ENCODE results near the gene STARD3. TPM values are rescaled to one million over a fixed set of nuclear protein-coding genes. Genes with fewer than 3 reads are reported as not detected.

STARD3 gene
- total and polyA plus RNA-seq, 2 donors from 2014 or later: 32.1 to 47.6 TPM

DNA sequence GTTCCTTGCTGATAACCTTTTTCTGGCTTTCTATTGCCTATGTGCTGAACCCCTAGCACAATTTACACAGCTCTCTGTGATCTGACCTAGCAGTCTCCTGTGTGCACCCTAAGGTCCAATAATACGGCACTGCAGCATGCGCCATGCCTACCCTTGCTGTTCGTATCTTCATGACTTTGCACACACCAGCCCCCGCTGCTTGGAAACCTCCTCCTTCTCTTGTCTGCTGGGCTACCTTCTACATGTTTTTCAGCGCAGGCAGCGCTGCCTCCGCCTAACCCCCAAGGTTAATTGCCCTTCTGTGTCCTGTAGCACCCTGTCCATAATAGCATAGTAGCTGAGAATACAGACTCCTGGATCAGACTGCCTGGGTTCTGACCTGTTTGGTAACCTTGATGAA, 1.4 kb downstream of the STARD3 start:
- FAIRE-seq (no peak), DNase-seq (no peak)
- H3K27me3 ChIP-seq (ENCODE audit: control insufficient read depth, insufficient read depth, low read length): no peaks in the 10 kb centered on the region
- H3K9me3 ChIP-seq (ENCODE audit: control insufficient read depth in 2 of 3, insufficient read depth in 1 of 3, low read length in 3 of 3): no peaks in the 10 kb centered on the region
- intact Hi-C loops (cut with DNase I): no loop called here
- no peak overlapping the region for H3K27ac ChIP-seq (ENCODE audit: low read depth in 2 of 2, low read length in 2 of 2)
- peak overlapping the region in 2 of 3 donors; percentile 91 to 99 for H3K4me3 ChIP-seq (ENCODE audit: low read length in 3 of 3)
- peak overlapping the region in 1 of 3 donors; percentile 99 for H3K9ac ChIP-seq (ENCODE audit: low read length in 3 of 3)
- TF ChIP-seq, protein P1, sequence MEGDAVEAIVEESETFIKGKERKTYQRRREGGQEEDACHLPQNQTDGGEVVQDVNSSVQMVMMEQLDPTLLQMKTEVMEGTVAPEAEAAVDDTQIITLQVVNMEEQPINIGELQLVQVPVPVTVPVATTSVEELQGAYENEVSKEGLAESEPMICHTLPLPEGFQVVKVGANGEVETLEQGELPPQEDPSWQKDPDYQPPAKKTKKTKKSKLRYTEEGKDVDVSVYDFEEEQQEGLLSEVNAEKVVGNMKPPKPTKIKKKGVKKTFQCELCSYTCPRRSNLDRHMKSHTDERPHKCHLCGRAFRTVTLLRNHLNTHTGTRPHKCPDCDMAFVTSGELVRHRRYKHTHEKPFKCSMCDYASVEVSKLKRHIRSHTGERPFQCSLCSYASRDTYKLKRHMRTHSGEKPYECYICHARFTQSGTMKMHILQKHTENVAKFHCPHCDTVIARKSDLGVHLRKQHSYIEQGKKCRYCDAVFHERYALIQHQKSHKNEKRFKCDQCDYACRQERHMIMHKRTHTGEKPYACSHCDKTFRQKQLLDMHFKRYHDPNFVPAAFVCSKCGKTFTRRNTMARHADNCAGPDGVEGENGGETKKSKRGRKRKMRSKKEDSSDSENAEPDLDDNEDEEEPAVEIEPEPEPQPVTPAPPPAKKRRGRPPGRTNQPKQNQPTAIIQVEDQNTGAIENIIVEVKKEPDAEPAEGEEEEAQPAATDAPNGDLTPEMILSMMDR (IDR thresholded peaks at IDR 0.05; ENCODE audit: borderline replicate concordance, extremely low read depth, insufficient read depth): no peak
- no peaks in the 10 kb centered on the region for H3K36me3 ChIP-seq (ENCODE audit: control insufficient read depth in 2 of 3, insufficient read depth in 3 of 3, low read length in 3 of 3)
- peaks cover 2 to 36% (median 15%) of the 10 kb centered on the region in 3 donors for H3K4me1 ChIP-seq (ENCODE audit: control insufficient read depth in 2 of 3, insufficient read depth in 2 of 3, low read depth in 1 of 3, low read length in 3 of 3)

DNA sequence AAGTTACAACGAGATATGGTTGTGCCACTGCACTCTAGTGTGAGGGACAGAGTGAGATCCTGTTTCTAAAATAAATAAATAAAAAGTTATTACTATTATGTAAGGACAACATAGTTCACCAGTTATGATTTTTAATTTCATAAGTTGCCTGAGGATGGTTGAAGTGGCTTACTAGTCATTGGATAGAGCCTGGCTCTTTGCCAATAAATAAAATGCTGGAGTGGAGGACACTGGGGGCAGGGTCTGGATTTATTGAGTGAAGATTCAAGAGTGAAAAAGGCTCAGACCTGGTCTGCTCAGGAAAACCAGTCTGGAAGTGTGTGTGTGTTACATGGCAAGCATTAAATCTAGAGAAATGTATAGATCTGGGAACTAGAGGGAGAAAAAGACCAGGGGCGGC, 2.1 kb downstream of the STARD3 start:
- TF ChIP-seq, protein P1 (IDR thresholded peaks at IDR 0.05; ENCODE audit: borderline replicate concordance, extremely low read depth, insufficient read depth): no peak
- no peak overlapping the region for H3K4me3 ChIP-seq (ENCODE audit: low read length in 3 of 3)
- no peak overlapping the region for H3K9ac ChIP-seq (ENCODE audit: low read length in 3 of 3)
- no peaks in the 10 kb centered on the region for H3K36me3 ChIP-seq (ENCODE audit: control insufficient read depth in 2 of 3, insufficient read depth in 3 of 3, low read length in 3 of 3)
- H3K4me1 ChIP-seq (ENCODE audit: control insufficient read depth in 2 of 3, insufficient read depth in 2 of 3, low read depth in 1 of 3, low read length in 3 of 3): peaks cover 2 to 36% (median 15%) of the 10 kb centered on the region in 3 donors
- H3K27ac ChIP-seq (ENCODE audit: low read depth in 2 of 2, low read length in 2 of 2): no peak overlapping the region
- FAIRE-seq: no peak
- DNase-seq: no peak
- intact Hi-C loops (cut with DNase I): no loop called here
- H3K27me3 ChIP-seq (ENCODE audit: control insufficient read depth, insufficient read depth, low read length): no peaks in the 10 kb centered on the region
- no peaks in the 10 kb centered on the region for H3K9me3 ChIP-seq (ENCODE audit: control insufficient read depth in 2 of 3, insufficient read depth in 1 of 3, low read length in 3 of 3)

- intact Hi-C loops (cut with DNase I): no loop called here
These were observed 2.9 kb downstream of the STARD3 start for GRCh38 chr17:39639566-39640458.

More at GRCh38 chr17:39639566-39640458, 2.9 kb downstream of the STARD3 start:
- TF ChIP-seq, protein P1 (IDR thresholded peaks at IDR 0.05; ENCODE audit: borderline replicate concordance, extremely low read depth, insufficient read depth): no peak
- Histone ChIP-seq H3K9me3 (ENCODE audit: control insufficient read depth in 2 of 3, insufficient read depth in 1 of 3, low read length in 3 of 3) (no peaks in the 10 kb centered on the region), H3K27me3 (ENCODE audit: control insufficient read depth, insufficient read depth, low read length) (no peaks in the 10 kb centered on the region), H3K27ac (ENCODE audit: low read depth in 2 of 2, low read length in 2 of 2) (no peak overlapping the region), H3K36me3 (ENCODE audit: control insufficient read depth in 2 of 3, insufficient read depth in 3 of 3, low read length in 3 of 3) (no peaks in the 10 kb centered on the region), H3K4me1 (ENCODE audit: control insufficient read depth in 2 of 3, insufficient read depth in 2 of 3, low read depth in 1 of 3, low read length in 3 of 3) (peaks cover 2 to 33% (median 15%) of the 10 kb centered on the region in 3 donors), H3K4me3 (ENCODE audit: low read length in 3 of 3) (no peak overlapping the region), H3K9ac (ENCODE audit: low read length in 3 of 3) (no peak overlapping the region)
- no peak for FAIRE-seq
- DNase-seq: no peak

All from kidney (tissue), 14 donors.